NCI-H128 (cell line): Measurements from ENCODE around the gene TTLL5.

ENCODE experiments used
- DNase-seq: peaks from one replicate; lab custom pipeline; 2025; ENCODE audit not compliant: unreplicated experiment; lab: John Stamatoyannopoulos, UW

The TTLL5 gene

GRCh38 chr14:75861161-75861621, 200.1 kb downstream of the TTLL5 start:
- no peak for DNase-seq

- no peak for DNase-seq
Measured at GRCh38 chr14:75863221-75863620, 202.2 kb downstream of the TTLL5 start.

GRCh38 chr14:75864352-75864751, 203.3 kb downstream of the TTLL5 start:
- DNase-seq = no peak

- DNase-seq = no peak
Measured at GRCh38 chr14:75865531-75865930, 204.5 kb downstream of the TTLL5 start.

- no peak for DNase-seq
Measured at GRCh38 chr14:75866970-75867369, 205.9 kb downstream of the TTLL5 start.

- no peak for DNase-seq
Measured at GRCh38 chr14:75871181-75871880, 210.3 kb downstream of the TTLL5 start.

- DNase-seq = no peak
Measured at GRCh38 chr14:75875958-75876357, 214.9 kb downstream of the TTLL5 start.

GRCh38 chr14:75876530-75876929, 215.5 kb downstream of the TTLL5 start:
- no peak for DNase-seq

- DNase-seq = no peak
Measured at GRCh38 chr14:75877292-75877691, 216.2 kb downstream of the TTLL5 start.

GRCh38 chr14:75877884-75878283, 216.8 kb downstream of the TTLL5 start:
- DNase-seq = no peak

GRCh38 chr14:75879031-75879430, 218.0 kb downstream of the TTLL5 start:
- no peak for DNase-seq

GRCh38 chr14:75880512-75880911, 219.5 kb downstream of the TTLL5 start:
- DNase-seq = no peak

GRCh38 chr14:75881994-75882393, 220.9 kb downstream of the TTLL5 start:
- DNase-seq = no peak

- no peak for DNase-seq
Measured at GRCh38 chr14:75884198-75884611, 223.2 kb downstream of the TTLL5 start.

GRCh38 chr14:75885829-75886228, 224.8 kb downstream of the TTLL5 start:
- no peak for DNase-seq

GRCh38 chr14:75886636-75887348, 225.7 kb downstream of the TTLL5 start:
- no peak for DNase-seq

- no peak for DNase-seq
Measured at GRCh38 chr14:75888945-75889344, 227.9 kb downstream of the TTLL5 start.

- no peak for DNase-seq
Measured at GRCh38 chr14:75896341-75896740, 235.3 kb downstream of the TTLL5 start.

GRCh38 chr14:75904311-75904710, 243.3 kb downstream of the TTLL5 start:
- DNase-seq = no peak

GRCh38 chr14:75905147-75905904, 244.3 kb downstream of the TTLL5 start:
- DNase-seq = no peak

- no peak for DNase-seq
Measured at GRCh38 chr14:75906228-75906627, 245.2 kb downstream of the TTLL5 start.
